Epithelial cell of esophagus (primary cell): ENCODE measurements around the gene ADAMTS10.

ENCODE experiments used
- DNase-seq: peaks from one replicate; pipeline ENCODE4 v3.0.0; 2010; ENCODE audit warnings: low read depth
- H3K4me3 ChIP-seq: 2 replicates; pipeline ENCODE4 v1.5.1; 2011; ENCODE audit warnings: mild to moderate bottlenecking, low read length, control low read depth
- TF ChIP-seq, protein P1 (sequence below): IDR thresholded peaks from 2 replicates; pipeline ENCODE4 v1.5.1; 2011; ENCODE audit warnings: low read depth, mild to moderate bottlenecking, low read length, control low read depth, inconsistent platforms; ENCODE audit not compliant: insufficient read depth; ENCODE audit errors: missing control alignments

The ADAMTS10 gene

DNA sequence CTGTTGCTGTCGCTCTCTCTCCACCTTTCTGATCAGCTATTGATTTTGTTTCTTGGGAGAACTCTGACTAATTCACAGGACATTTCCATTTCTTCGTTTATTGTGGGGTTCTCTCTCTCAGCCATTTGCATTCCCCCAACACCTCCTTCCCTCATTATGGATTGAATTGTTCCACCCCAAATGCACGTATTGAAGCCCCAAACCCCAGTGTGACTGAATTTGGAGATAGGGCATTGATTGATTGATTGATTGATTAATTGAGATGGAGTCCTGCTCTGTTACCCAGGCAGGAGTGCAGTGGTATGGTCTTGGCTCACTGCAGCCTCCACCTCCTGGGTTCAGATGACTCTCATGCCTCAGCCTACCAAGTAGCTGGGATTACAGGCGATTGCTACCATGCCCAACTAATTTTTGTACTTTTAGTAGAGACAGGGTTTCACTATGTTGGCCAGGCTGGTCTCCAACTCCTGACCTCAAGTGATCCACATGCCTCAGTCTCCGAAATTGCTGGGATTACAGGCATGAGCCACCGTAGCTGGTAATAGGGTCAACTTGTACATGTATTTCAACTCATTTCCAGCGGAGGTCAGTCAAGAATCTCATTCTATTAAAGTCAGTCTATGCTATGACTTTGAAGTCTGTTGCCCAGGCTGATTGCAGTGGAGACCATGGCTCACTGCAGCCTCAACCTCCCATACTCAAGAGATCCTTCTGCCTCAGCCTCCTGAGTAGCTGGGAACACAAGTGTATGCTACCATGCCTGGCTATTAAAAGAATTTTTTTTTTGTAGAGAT is 33.5 kb upstream of the ADAMTS10 start:
- no peak overlapping the region for H3K4me3 ChIP-seq
- TF ChIP-seq, protein P1, sequence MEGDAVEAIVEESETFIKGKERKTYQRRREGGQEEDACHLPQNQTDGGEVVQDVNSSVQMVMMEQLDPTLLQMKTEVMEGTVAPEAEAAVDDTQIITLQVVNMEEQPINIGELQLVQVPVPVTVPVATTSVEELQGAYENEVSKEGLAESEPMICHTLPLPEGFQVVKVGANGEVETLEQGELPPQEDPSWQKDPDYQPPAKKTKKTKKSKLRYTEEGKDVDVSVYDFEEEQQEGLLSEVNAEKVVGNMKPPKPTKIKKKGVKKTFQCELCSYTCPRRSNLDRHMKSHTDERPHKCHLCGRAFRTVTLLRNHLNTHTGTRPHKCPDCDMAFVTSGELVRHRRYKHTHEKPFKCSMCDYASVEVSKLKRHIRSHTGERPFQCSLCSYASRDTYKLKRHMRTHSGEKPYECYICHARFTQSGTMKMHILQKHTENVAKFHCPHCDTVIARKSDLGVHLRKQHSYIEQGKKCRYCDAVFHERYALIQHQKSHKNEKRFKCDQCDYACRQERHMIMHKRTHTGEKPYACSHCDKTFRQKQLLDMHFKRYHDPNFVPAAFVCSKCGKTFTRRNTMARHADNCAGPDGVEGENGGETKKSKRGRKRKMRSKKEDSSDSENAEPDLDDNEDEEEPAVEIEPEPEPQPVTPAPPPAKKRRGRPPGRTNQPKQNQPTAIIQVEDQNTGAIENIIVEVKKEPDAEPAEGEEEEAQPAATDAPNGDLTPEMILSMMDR: no peak
- no peak for DNase-seq

DNA sequence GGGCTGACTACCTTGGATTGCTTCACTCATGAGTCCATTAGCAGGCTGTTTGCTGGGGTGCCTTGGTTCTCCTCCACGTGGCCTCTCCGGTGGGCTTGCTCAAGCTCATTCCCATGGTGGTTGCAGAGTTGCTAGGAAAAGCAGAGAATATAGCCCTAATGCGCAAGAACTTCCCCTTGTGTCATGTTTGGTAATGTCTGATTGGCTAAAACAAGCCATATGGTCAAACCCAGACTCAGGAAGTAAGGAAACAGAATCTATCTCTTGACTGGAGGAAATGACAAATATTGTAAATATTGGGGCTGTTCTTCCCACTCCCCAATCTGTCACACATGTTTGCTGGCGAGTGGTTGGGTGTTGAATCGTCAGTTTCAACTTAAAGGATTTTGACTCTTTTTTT is 32.0 kb upstream of the ADAMTS10 start:
- no peak overlapping the region for H3K4me3 ChIP-seq
- no peak for DNase-seq
- TF ChIP-seq, protein P1: no peak

DNA sequence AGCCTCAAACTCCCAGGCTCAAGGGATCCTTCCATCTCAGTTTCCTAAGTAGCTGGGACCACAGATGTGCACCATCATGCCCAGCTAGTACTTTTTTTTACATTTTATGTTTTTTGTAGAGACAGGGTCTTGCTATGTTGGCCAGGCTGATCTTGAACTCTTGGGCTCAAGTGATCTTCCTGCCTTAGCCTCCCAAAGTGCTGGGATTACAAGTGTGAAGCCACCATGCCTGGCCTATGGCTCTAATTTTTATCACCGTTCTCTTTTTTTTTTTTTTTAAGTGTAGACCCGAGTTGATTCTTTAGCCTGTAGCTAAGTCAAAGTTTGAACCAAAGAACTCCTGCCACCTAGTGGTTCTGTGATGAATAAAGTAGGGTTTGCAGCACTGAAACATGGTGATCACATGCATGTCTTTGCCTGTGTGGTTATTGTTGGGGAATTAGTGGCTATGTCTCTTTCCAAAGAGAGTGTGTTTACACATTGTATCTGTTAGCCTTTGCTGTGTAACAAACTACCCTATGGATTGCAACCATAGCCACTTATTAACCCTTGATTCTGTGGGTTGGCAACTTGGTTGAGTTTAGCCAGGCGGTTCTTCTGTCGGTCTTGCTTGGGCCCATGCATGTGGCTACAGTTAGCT is 31.5 kb upstream of the ADAMTS10 start:
- DNase-seq: peak; percentile 39
- H3K4me3 ChIP-seq: no peak overlapping the region
- TF ChIP-seq, protein P1: peak; percentile 8

DNA sequence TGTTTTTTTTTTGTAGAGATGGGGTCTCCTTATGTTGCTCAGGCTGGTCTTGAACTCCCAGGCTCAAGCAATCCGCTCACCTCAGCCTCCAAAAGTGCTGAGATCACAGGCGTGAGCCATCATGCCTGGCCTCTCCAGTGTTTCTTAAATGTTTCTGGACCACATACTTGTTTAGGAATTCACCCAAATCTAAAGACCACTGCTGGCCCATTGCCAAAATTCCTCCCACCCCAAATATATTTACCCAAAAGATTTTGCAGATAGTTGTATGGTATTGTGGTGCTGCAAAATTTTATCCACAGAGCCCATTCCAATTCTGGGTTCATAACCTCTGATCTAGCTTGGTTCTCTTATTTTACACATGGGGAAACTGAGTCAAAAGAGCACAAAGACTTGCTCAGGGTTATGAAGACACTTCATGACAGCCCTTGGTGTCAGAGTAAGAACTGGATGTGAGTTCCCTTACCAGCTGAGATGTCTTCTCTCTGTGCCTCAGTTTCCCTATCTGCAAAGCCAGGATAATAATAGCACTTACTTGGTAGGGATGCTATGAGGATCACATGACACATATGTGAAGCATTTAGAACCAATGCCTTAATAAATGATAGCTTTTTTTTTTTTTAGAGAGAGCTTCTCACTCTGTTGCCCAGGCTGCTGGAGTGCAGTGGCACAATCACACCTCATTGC is 30.8 kb upstream of the ADAMTS10 start:
- TF ChIP-seq, protein P1: no peak
- DNase-seq: no peak

DNA sequence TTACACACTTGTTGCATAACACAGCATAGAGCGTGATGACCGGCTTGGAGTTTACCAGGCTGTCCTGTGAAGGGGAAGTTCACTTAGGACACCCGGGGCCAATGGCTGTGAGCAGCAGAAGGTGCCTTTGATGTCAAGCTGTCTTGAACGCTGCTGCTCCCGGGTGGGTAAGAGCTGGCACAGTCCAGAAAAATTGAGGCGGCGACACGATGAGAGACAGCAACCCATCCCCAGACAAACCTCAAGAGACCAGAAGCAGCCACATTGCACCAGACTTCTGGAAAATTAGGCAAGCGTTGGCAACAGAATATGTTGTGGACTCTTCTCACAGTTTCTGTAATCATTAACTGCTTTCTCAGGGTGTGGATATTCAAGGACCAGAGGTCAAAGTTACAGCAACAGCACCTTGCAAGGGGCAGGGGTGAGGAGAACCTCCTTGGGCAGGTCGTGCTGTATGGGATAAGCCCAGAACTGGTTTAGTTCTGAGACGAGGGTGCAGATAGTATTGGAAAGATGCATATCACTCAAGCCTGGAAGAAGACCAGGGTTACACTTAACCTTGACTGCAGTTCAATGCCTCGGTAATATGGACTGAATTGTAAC is 30.0 kb upstream of the ADAMTS10 start:
- no peak overlapping the region for H3K4me3 ChIP-seq
- TF ChIP-seq, protein P1: no peak
- no peak for DNase-seq

More for the DNA sequence above, 30.8 kb upstream of the ADAMTS10 start:
- no peak overlapping the region for H3K4me3 ChIP-seq

DNA sequence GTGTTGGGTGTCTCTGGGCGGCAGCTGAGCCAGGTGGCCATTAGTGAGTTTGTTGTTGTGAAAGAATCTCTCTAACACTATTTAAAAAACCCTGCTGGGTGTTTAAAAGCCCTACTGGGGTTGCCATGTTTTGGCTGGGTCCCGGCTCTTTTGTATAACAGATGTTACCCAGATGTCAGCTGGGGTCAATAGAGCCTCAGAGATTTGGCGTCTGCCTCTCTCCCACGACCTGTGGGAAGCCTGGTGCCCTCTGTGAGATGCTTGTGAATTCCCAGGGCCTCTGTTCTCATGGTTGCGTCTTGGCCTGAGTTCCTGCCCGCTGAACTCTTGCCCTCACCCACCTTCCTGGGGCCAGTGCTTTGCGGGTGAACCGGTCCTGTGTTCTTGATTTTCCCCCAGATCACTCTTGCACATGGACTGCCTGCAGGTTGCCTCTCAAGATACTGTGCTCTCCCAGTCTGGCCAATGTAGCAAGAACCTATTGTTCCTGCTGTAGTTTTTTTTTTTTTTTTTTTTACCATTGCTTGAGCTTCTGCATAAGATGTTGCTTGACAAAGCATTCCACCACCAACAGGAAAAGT is 29.4 kb upstream of the ADAMTS10 start:
- H3K4me3 ChIP-seq: no peak overlapping the region
- TF ChIP-seq, protein P1: no peak
- DNase-seq: no peak
